Liver (tissue), 9 donors: Measurements from ENCODE around the gene APOF. TPM values are rescaled to one million over a fixed set of nuclear protein-coding genes. Genes with fewer than 3 reads are reported as not detected.
A peak's percentile ranks its signal among the peaks of the same experiment; 100 is the strongest.

Experiments used
- DNase-seq: peaks from one replicate; pipeline ENCODE4 v3.0.0-alpha.2; 2017; ENCODE audit warnings: low spot score
- H3K27ac ChIP-seq, 2 donors: one replicate each; pipeline ENCODE4 v1.7.0; 2013; ENCODE audit warnings: inconsistent platforms in 2 of 2, low read length in 2 of 2, control low read depth in 1 of 2, low read depth in 1 of 2, mild to moderate bottlenecking in 1 of 2
- H3K27me3 ChIP-seq, 4 donors: one replicate each; pipeline versions ENCODE4 v1.6.1 to v1.7.0; 2013; ENCODE audit warnings: low read length in 3 of 4, inconsistent platforms in 1 of 4, mild to moderate bottlenecking in 1 of 4, moderate library complexity in 1 of 4; ENCODE audit not compliant: control insufficient read depth in 4 of 4, insufficient read depth in 4 of 4
- H3K36me3 ChIP-seq, 4 donors: one replicate each; pipeline versions ENCODE4 v1.6.1 to v1.7.0; 2013; ENCODE audit warnings: low read length in 3 of 4, mild to moderate bottlenecking in 3 of 4, low read depth in 1 of 4, moderate library complexity in 1 of 4; ENCODE audit not compliant: control insufficient read depth in 4 of 4, insufficient read depth in 3 of 4
- H3K4me1 ChIP-seq, 4 donors: one replicate each; pipeline versions ENCODE4 v1.6.1 to v1.7.0; 2013; ENCODE audit warnings: low read length in 3 of 4, mild to moderate bottlenecking in 3 of 4, moderate library complexity in 1 of 4; ENCODE audit not compliant: control insufficient read depth in 4 of 4, insufficient read depth in 4 of 4
- H3K4me3 ChIP-seq, 3 donors: one replicate each; pipeline versions ENCODE4 v1.6.1 to v1.7.0; 2013; ENCODE audit warnings: low read length in 3 of 3, control low read depth in 1 of 3, low read depth in 1 of 3, mild to moderate bottlenecking in 1 of 3
- H3K9ac ChIP-seq, 2 donors: one replicate each; pipeline ENCODE4 v1.7.0; 2013; ENCODE audit warnings: low read length in 2 of 2, mild to moderate bottlenecking in 2 of 2, moderate library complexity in 2 of 2, control low read depth in 1 of 2, low read depth in 1 of 2
- H3K9me3 ChIP-seq, 4 donors: one replicate each; pipeline versions ENCODE4 v1.6.1 to v1.7.0; 2013; ENCODE audit warnings: low read length in 3 of 4; ENCODE audit not compliant: control insufficient read depth in 4 of 4
- CTCF ChIP-seq: fragments of 150-350 bp; IDR thresholded peaks from 2 replicates; pipeline ENCODE4 v1.5.1; 2017; ENCODE audit warnings: improper control_type of control experiment, low read depth, low read length; ENCODE audit not compliant: missing input control
- EGR1 ChIP-seq, 2 donors: IDR thresholded peaks; 2 replicates each; pipeline ENCODE4 v1.6.1; 2016 to 2018; ENCODE audit warnings: antibody characterized with exemption in 2 of 2, low read depth in 2 of 2
- GABPA ChIP-seq, 2 donors: IDR thresholded peaks in 1 of 2; conservative IDR thresholded peaks in 1 of 2; 2 replicates each; pipeline ENCODE4 v1.6.1; 2016; ENCODE audit warnings: antibody characterized with exemption in 2 of 2, mild to moderate bottlenecking in 1 of 2, moderate library complexity in 1 of 2
- HNF4A ChIP-seq, 2 donors: conservative IDR thresholded peaks; 2 replicates each; pipeline ENCODE4 v1.6.1; 2016; ENCODE audit warnings: antibody characterized with exemption in 2 of 2, mild to moderate bottlenecking in 2 of 2
- JUND ChIP-seq, 2 donors: IDR thresholded peaks; 2 replicates each; pipeline ENCODE4 v1.6.1; 2016; ENCODE audit warnings: antibody characterized with exemption in 2 of 2
- NR2F2 ChIP-seq: IDR thresholded peaks from 2 replicates; pipeline ENCODE4 v1.6.1; 2016; ENCODE audit warnings: antibody characterized with exemption
- RAD21 ChIP-seq, 2 donors: IDR thresholded peaks; 2 replicates each; pipeline ENCODE4 v1.6.1; 2016; ENCODE audit warnings: antibody characterized with exemption in 2 of 2, mild to moderate bottlenecking in 2 of 2
- REST ChIP-seq: IDR thresholded peaks from 2 replicates; pipeline ENCODE4 v1.6.1; 2016; ENCODE audit warnings: antibody characterized with exemption, mild to moderate bottlenecking
- RXRA ChIP-seq, 2 donors: IDR thresholded peaks; 2 replicates each; pipeline ENCODE4 v1.6.1; 2017 to 2018; ENCODE audit warnings: antibody characterized with exemption in 2 of 2, mild to moderate bottlenecking in 1 of 2
- TAF1 ChIP-seq: conservative IDR thresholded peaks from 2 replicates; pipeline ENCODE4 v1.6.1; 2016; ENCODE audit warnings: antibody characterized with exemption, mild to moderate bottlenecking
- WGBS: extraction: QIAGEN DNeasy Blood & Tissue Kit; methylation state at CpG from one replicate; pipeline ENCODE4 v1.1.7; 2013; 5-methylcytosine and 5-hydroxymethylcytosine counted together
- polyA plus RNA-seq, 2 donors: library from polyadenylated mRNA; stranded (reverse) in 1 of 2; unstranded in 1 of 2; fragments of 200-250 nt in 1 of 2; fragments of >200 nt in 1 of 2; fragmentation: Nextera tagmentation in 1 of 2; extraction: Ambion mirVana in 1 of 2; gene quantifications; one replicate each; pipeline versions ENCODE4 v1.2.1 to v1.2.3, GENCODE V29; 2013 to 2015
- total RNA-seq, 2 donors: library from RNA; depleted of rRNA; stranded (reverse); fragments of >200 nt; gene quantifications; one replicate each; pipeline ENCODE4 v1.2.3, GENCODE V29; 2014
- TF ChIP-seq, protein P1 (sequence below): IDR thresholded peaks from 2 replicates; pipeline ENCODE4 v1.6.1; 2016; ENCODE audit warnings: antibody characterized with exemption
- TF ChIP-seq, protein P2 (sequence below): IDR thresholded peaks from 2 replicates; pipeline ENCODE4 v1.6.1; 2016; ENCODE audit warnings: antibody characterized with exemption
- donor health status: healthy.
- donor health status: healthy.
- donor health status: healthy.
- donor health status: healthy.
- donor health status: healthy.

The APOF gene
- total and polyA plus RNA-seq, 4 donors = 11.9 to 335 (median 156) TPM

DNA sequence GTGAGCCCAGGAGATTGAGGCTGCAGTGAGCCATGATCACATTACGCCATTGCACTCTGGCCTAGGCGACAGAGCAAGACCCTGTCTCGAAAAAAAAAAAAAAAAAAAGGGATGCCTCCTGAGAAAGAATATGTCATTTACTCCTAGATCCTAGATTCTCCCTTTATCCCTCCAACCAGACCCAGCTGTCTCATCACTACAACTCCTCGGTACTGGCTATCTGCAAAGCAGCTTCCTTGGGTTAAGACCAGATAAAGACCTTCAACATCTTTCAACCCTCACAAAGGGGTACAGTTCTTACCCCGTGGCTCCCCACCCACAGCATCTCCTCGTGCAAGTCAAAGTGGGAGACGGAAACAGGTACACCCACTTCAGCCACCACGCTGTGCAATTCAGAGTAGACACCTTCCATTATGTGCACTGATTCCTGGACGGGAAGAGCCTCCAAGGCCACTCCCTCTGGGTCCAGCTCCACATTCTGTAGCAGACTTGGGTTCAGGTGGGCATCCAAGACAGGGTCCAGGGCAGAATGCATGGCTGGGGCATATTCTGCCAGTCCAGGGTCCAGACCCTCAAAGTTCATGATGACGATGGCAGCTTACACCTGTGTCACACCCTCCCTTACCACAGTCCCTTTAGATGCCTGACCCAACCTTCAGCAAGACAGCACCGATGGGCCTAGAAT lies 30.0 kb downstream of the APOF start:
- Histone ChIP-seq H3K9ac (peak overlapping the region in 1 of 2 donors; percentile 84), H3K4me3 (peak overlapping the region; percentile 51 to 81 (median 67)), H3K27me3 (no peaks in the 10 kb centered on the region), H3K4me1 (peaks cover 2 to 17% (median 11%) of the 10 kb centered on the region in 4 donors), H3K36me3 (peaks cover 0 to 10% (median 10%) of the 10 kb centered on the region in 4 donors), H3K27ac (peak overlapping the region; percentile 86 to 95), H3K9me3 (no peaks in the 10 kb centered on the region)
- DNase-seq = no peak
- 94% methylated on average over 11 of the region's 11 CpGs for WGBS
- no peak for TF ChIP-seq RXRA (IDR thresholded peaks at IDR 0.05)
- no peak for TF ChIP-seq JUND (IDR thresholded peaks at IDR 0.05)
- TF ChIP-seq, protein P1, sequence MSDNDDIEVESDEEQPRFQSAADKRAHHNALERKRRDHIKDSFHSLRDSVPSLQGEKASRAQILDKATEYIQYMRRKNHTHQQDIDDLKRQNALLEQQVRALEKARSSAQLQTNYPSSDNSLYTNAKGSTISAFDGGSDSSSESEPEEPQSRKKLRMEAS = no peak
- no peak for TF ChIP-seq RAD21 (IDR thresholded peaks at IDR 0.05)
- no peak for TF ChIP-seq EGR1 (IDR thresholded peaks at IDR 0.05; ENCODE audit: low read depth in 2 of 2)
- no peak for TF ChIP-seq CTCF
- no peak for TF ChIP-seq HNF4A (conservative IDR thresholded peaks at IDR 0.05)
- TF ChIP-seq GABPA (IDR thresholded peaks at IDR 0.05 in 1 of 2, conservative IDR thresholded peaks at IDR 0.05 in 1 of 2) = no peak
- TF ChIP-seq, protein P2, sequence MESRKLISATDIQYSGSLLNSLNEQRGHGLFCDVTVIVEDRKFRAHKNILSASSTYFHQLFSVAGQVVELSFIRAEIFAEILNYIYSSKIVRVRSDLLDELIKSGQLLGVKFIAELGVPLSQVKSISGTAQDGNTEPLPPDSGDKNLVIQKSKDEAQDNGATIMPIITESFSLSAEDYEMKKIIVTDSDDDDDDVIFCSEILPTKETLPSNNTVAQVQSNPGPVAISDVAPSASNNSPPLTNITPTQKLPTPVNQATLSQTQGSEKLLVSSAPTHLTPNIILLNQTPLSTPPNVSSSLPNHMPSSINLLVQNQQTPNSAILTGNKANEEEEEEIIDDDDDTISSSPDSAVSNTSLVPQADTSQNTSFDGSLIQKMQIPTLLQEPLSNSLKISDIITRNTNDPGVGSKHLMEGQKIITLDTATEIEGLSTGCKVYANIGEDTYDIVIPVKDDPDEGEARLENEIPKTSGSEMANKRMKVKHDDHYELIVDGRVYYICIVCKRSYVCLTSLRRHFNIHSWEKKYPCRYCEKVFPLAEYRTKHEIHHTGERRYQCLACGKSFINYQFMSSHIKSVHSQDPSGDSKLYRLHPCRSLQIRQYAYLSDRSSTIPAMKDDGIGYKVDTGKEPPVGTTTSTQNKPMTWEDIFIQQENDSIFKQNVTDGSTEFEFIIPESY = no peak
- TF ChIP-seq NR2F2 = no peak
- no peak for TF ChIP-seq REST

- Histone ChIP-seq H3K9ac (no peak overlapping the region), H3K4me3 (no peak overlapping the region), H3K4me1 (peaks cover 2 to 20% (median 11%) of the 10 kb centered on the region in 4 donors), H3K27ac (no peak overlapping the region), H3K36me3 (peaks cover 0 to 25% (median 23%) of the 10 kb centered on the region in 4 donors), H3K9me3 (no peaks in the 10 kb centered on the region), H3K27me3 (no peaks in the 10 kb centered on the region)
- TF ChIP-seq TAF1 = no peak
- DNase-seq = no peak
- 88% methylated on average over 7 of the region's 7 CpGs for WGBS
These were observed 31.6 kb downstream of the APOF start for GRCh38 chr12:56330936-56331490.
